Astrocyte (in vitro differentiated cells and primary cell): ENCODE measurements around the gene MRPL1. TPM values are rescaled to one million over a fixed set of nuclear protein-coding genes. Genes with fewer than 3 reads are reported as not detected.
A peak's percentile ranks its signal among the peaks of the same experiment; 100 is the strongest.
"Not testable (repeated sequence)": the region's sequence is repeated elsewhere in the genome, so short reads cannot be mapped to it uniquely, and the experiment has no call there.

Experiments used
- DNase-seq: peaks from one replicate; pipeline ENCODE4 v3.0.0-alpha.2; 2010; ENCODE audit warnings: low read depth
- FAIRE-seq: peaks from 2 replicates; lab custom pipeline; 2011; peaks lifted over from hg19 to GRCh38; lab: Jason Lieb, UNC
- H2AFZ ChIP-seq: 2 replicates; pipeline ENCODE4 v1.6.0; 2012; ENCODE audit warnings: low read depth, low read length, inconsistent platforms
- H3K27ac ChIP-seq: 2 replicates; pipeline ENCODE4 v1.5.1; 2011; ENCODE audit warnings: low read depth, low read length, inconsistent platforms
- H3K27me3 ChIP-seq: 2 replicates; pipeline ENCODE4 v1.6.0; 2011; ENCODE audit warnings: low read length, inconsistent platforms; ENCODE audit not compliant: insufficient read depth
- H3K36me3 ChIP-seq: 2 replicates; pipeline ENCODE4 v1.5.1; 2011; ENCODE audit warnings: low read length, inconsistent platforms; ENCODE audit not compliant: insufficient read depth
- H3K4me1 ChIP-seq: 2 replicates; pipeline ENCODE4 v1.5.1; 2011; ENCODE audit warnings: low read length, inconsistent platforms; ENCODE audit not compliant: insufficient read depth
- H3K4me2 ChIP-seq: 2 replicates; pipeline ENCODE4 v1.6.0; 2012; ENCODE audit warnings: low read length, inconsistent platforms
- H3K4me3 ChIP-seq: 2 replicates; pipeline ENCODE4 v1.5.1; 2011; ENCODE audit warnings: low read depth, mild to moderate bottlenecking, low read length, inconsistent platforms; ENCODE audit not compliant: insufficient read depth
- H3K79me2 ChIP-seq: 2 replicates; pipeline ENCODE4 v1.6.0; 2012; ENCODE audit warnings: mild to moderate bottlenecking, low read length, inconsistent platforms; ENCODE audit not compliant: insufficient read depth
- H3K9ac ChIP-seq: 2 replicates; pipeline ENCODE4 v1.6.0; 2012; ENCODE audit warnings: mild to moderate bottlenecking, low read length, inconsistent platforms
- H3K9me3 ChIP-seq: 2 replicates; pipeline ENCODE4 v1.5.1; 2012; ENCODE audit warnings: low read depth, mild to moderate bottlenecking, low read length, inconsistent platforms; ENCODE audit not compliant: insufficient read depth
- H4K20me1 ChIP-seq: 2 replicates; pipeline ENCODE4 v1.6.0; 2012; ENCODE audit warnings: low read length, inconsistent platforms; ENCODE audit not compliant: insufficient read depth
- H3K27ac Mint-ChIP-seq: one replicate; pipeline ENCODE4 v1.8.0; 2021; ENCODE audit warnings: mild to moderate bottlenecking, mixed read lengths; ENCODE audit not compliant: unreplicated experiment
- H3K27me3 Mint-ChIP-seq: one replicate; pipeline ENCODE4 v1.8.0; 2021; ENCODE audit warnings: low read depth, mixed read lengths; ENCODE audit not compliant: unreplicated experiment
- H3K36me3 Mint-ChIP-seq: one replicate; pipeline ENCODE4 v1.8.0; 2021; ENCODE audit warnings: low read depth, mixed read lengths; ENCODE audit not compliant: unreplicated experiment
- H3K4me1 Mint-ChIP-seq: one replicate; pipeline ENCODE4 v1.8.0; 2021; ENCODE audit warnings: low read depth, mixed read lengths; ENCODE audit not compliant: unreplicated experiment
- H3K4me3 Mint-ChIP-seq: one replicate; pipeline ENCODE4 v1.8.0; 2021; ENCODE audit warnings: mild to moderate bottlenecking, moderate library complexity, mixed read lengths; ENCODE audit not compliant: unreplicated experiment
- H3K9me3 Mint-ChIP-seq: one replicate; pipeline ENCODE4 v1.8.0; 2021; ENCODE audit warnings: mild to moderate bottlenecking, mixed read lengths; ENCODE audit not compliant: unreplicated experiment
- CTCF ChIP-seq: IDR thresholded peaks from 2 replicates; pipeline ENCODE4 v1.5.1; 2011; ENCODE audit warnings: low read depth, mild to moderate bottlenecking, inconsistent platforms, low read length, moderate library complexity; ENCODE audit not compliant: insufficient read depth
- EZH2 ChIP-seq: IDR thresholded peaks from 2 replicates; pipeline ENCODE4 v1.6.1; 2012; ENCODE audit warnings: mild to moderate bottlenecking, low read length, inconsistent platforms; ENCODE audit not compliant: insufficient read depth
- total RNA-seq: library from RNA; stranded (reverse); gene quantifications from 2 replicates; pipeline ENCODE4 v1.2.1, GENCODE V29; 2021

MRPL1 gene
- total RNA-seq, 1 donor from 2014 or later = 33.2 TPM

- Histone ChIP-seq H3K9ac (peak overlapping the region; percentile 37), H3K36me3 (no peaks in the 10 kb centered on the region), H3K4me3 (no peak overlapping the region), H2AFZ (no peak overlapping the region), H3K27ac (peak overlapping the region; percentile 67), H3K9me3 (no peaks in the 10 kb centered on the region), H4K20me1 (no peaks in the 10 kb centered on the region), H3K4me1 (peaks cover 17% of the 10 kb centered on the region), H3K27me3 (no peaks in the 10 kb centered on the region), H3K4me2 (peak overlapping the region; percentile 50), H3K79me2 (no peaks in the 10 kb centered on the region)
- TF ChIP-seq CTCF (no peak), EZH2 (no peak)
- Mint-ChIP-seq H3K4me1 (peaks cover 25% of the 10 kb centered on the region), H3K27me3 (no peaks in the 10 kb centered on the region), H3K27ac (peak overlapping the region; percentile 95), H3K9me3 (peaks cover 2% of the 10 kb centered on the region), H3K4me3 (peak overlapping the region; percentile 67), H3K36me3 (peaks cover 11% of the 10 kb centered on the region)
- FAIRE-seq (no peak), DNase-seq (peak; percentile 65)
Observed at GRCh38 chr4:77930876-77931275, 68.2 kb downstream of the MRPL1 start.

GRCh38 chr4:77931452-77932135, 69.0 kb downstream of the MRPL1 start:
- no peak overlapping the region for H3K4me3 Mint-ChIP-seq
- Histone ChIP-seq H3K4me2 (peak overlapping the region; percentile 50), H3K9me3 (no peaks in the 10 kb centered on the region), H3K27me3 (no peaks in the 10 kb centered on the region), H3K9ac (peak overlapping the region; percentile 37), H4K20me1 (no peaks in the 10 kb centered on the region), H3K36me3 (no peaks in the 10 kb centered on the region), H2AFZ (no peak overlapping the region), H3K27ac (peak overlapping the region; percentile 67), H3K4me3 (no peak overlapping the region), H3K4me1 (peaks cover 17% of the 10 kb centered on the region), H3K79me2 (no peaks in the 10 kb centered on the region)
- peak overlapping the region; percentile 95 for H3K27ac Mint-ChIP-seq
- H3K36me3 Mint-ChIP-seq = peaks cover 8% of the 10 kb centered on the region
- peak; percentile 90 for DNase-seq
- H3K27me3 Mint-ChIP-seq = no peaks in the 10 kb centered on the region
- no peaks in the 10 kb centered on the region for H3K9me3 Mint-ChIP-seq
- TF ChIP-seq EZH2 (no peak), CTCF (no peak)
- peaks cover 25% of the 10 kb centered on the region for H3K4me1 Mint-ChIP-seq
- peak; percentile 60 for FAIRE-seq

- Histone ChIP-seq H3K4me3 (no peak overlapping the region), H3K4me1 (no peaks in the 10 kb centered on the region), H3K9me3 (no peaks in the 10 kb centered on the region), H3K27me3 (no peaks in the 10 kb centered on the region), H2AFZ (no peak overlapping the region), H3K27ac (no peak overlapping the region), H3K4me2 (no peak overlapping the region), H3K36me3 (no peaks in the 10 kb centered on the region), H3K9ac (no peak overlapping the region), H4K20me1 (no peaks in the 10 kb centered on the region), H3K79me2 (peaks cover 3% of the 10 kb centered on the region)
- Mint-ChIP-seq H3K4me1 (no peaks in the 10 kb centered on the region), H3K27me3 (no peaks in the 10 kb centered on the region), H3K4me3 (no peak overlapping the region), H3K9me3 (peaks cover 3% of the 10 kb centered on the region), H3K36me3 (peaks cover 22% of the 10 kb centered on the region), H3K27ac (peak overlapping the region; percentile 38)
- TF ChIP-seq EZH2 (no peak), CTCF (no peak)
- DNase-seq = no peak
- no peak for FAIRE-seq
Observed at GRCh38 chr4:77938560-77938959, 75.9 kb downstream of the MRPL1 start.

GRCh38 chr4:77945929-77946328, 83.3 kb downstream of the MRPL1 start:
- not testable (repeated sequence) for DNase-seq, H3K4me1 ChIP-seq, H3K4me3 Mint-ChIP-seq, H2AFZ ChIP-seq, H3K27ac ChIP-seq, H3K36me3 ChIP-seq, H3K27ac Mint-ChIP-seq, H3K27me3 ChIP-seq, H3K79me2 ChIP-seq, H3K9me3 ChIP-seq, H3K4me3 ChIP-seq, H3K4me1 Mint-ChIP-seq, FAIRE-seq, H4K20me1 ChIP-seq, H3K27me3 Mint-ChIP-seq, H3K4me2 ChIP-seq, H3K9ac ChIP-seq
- peaks cover 11% of the 10 kb centered on the region for H3K9me3 Mint-ChIP-seq
- peaks cover 13% of the 10 kb centered on the region for H3K36me3 Mint-ChIP-seq
